CD4-positive, alpha-beta T cell treated with Interleukin-15 for 1 hour (primary cell): ENCODE measurements around the gene KIF23.

ENCODE experiments used
- DNase-seq: peaks from one replicate; pipeline ENCODE4 v3.0.0-alpha.2; 2020

The KIF23 gene

DNA sequence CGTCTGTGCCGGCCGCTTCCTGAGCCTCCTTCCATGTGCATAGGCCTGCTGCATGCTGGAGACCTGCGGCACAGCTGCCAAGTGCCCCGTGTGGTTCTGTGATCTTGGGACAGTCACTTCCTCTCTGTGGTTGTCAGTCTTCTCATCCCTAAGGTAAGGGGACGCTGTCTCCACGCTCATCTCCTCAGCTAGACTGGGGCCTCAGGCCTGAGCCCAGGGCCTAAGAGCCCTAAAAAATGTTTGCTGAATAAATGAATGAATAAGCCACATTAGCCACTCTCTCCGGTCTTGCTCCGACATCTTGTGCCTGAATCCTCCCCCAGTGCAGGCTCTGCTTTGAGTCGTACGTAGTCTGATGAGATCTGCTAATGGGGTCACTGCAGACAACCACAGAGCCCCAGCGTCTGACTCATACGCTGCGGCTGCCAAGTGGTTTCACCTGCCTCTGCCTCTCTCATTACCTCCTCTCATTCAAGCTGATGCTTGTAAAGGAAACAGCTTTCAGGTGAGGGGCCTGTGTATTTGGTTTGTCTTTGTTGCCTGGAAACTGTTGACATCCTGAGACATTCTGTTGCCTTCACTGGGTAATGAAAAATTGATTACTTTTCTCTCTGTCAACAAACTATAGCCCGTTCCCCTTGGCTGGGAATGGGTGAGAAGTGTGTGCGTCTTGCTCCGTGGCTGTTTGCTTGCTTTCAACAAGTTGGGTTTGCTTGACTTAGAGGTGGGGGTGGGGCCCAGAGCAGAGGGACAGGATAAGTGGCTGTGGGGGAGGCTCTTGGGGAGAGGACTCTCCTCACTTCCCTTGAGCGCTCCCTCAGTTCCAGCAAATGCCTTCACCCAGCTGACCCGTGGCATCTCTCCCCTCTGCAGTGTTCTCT is 54.3 kb downstream of the KIF23 start:
- peak; percentile 91 for DNase-seq

DNA sequence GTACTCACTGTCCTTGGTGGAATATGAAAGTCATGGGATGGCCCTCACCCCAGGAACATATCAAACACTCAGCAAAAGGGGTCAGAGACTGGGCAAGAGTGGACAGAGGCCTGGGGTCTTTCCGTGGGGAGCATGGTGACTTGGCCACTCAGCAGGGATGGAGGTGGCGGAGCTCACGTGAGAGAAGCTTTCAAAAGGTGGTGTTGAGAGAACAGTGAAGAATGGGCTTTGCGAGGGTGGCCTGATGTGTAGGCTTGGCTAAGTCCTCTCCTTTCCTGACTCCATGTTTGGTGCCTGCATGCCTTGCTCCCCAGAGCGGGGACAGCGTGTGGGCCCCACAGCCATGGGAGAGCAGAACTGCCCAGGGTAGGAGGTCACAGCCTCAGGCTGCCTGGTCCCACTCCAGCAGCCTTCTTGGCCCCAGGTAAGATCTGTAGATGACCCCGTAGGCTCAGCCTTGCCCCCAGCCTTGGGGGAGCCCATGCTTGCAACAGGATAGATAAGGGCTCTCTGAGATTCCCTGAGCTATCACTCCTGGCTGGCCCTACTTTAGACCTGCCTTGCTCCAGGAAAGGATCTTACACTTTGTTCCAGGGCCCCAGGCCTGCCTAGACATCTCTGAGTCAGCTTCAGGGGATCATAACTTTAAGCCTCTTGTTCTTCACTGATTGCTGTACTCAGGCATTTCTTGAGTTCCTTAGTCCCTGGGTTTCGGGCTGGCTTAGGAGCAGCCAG is 55.5 kb downstream of the KIF23 start:
- no peak for DNase-seq

GRCh38 chr15:69472046-69472445 is 57.9 kb downstream of the KIF23 start:
- DNase-seq, result no peak

DNA sequence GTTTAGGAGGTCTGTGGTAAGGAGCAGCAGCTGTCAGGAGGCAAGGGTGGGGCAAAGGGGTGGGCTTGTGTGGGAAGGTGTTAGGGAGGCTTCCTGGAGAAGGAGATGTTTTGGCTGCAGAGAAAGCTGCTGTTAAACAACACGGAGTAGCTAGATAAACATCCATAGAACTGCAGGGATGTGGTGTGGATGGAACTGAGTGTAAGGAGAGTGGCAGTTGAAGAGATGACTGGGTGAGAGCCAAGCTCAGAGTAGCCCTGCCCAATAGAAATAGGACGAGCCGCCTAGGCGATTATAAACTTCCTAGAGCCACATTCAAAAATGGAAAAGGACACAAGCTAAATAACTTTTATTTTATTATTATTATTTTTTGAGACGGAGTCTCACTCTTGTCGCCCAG is 58.4 kb downstream of the KIF23 start:
- no peak for DNase-seq

GRCh38 chr15:69474291-69474690 is 60.1 kb downstream of the KIF23 start:
- no peak for DNase-seq

GRCh38 chr15:69474846-69475455 is 60.8 kb downstream of the KIF23 start:
- DNase-seq, result no peak

- peak; percentile 67 for DNase-seq
These were observed 61.7 kb downstream of the KIF23 start for GRCh38 chr15:69475769-69476358.

GRCh38 chr15:69476704-69477473 is 62.7 kb downstream of the KIF23 start:
- no peak for DNase-seq

- DNase-seq, result no peak
These were observed 64.2 kb downstream of the KIF23 start for GRCh38 chr15:69478259-69478781.

- DNase-seq, result no peak
These were observed 64.9 kb downstream of the KIF23 start for GRCh38 chr15:69479081-69479480.

DNA sequence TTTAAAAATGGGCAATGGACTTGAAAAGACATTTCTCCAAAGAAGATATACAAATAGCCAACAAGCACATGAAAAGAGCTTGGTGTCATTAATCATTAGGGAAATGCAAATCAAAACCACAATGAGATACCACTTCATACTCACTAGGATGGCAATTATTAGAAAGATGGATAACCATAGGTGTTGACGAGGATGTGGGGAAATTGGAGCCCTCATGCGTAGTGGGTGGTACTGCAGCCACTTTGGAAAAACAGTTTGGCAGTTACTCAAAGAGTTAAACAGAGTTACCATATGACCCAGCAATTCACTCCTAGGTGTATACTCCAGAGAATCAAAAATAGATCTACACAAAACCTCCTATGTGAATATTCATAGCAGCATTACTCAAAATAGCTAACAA is 65.8 kb downstream of the KIF23 start:
- DNase-seq, result no peak

GRCh38 chr15:69480932-69481331 is 66.8 kb downstream of the KIF23 start:
- no peak for DNase-seq

- DNase-seq, result no peak
These were observed 68.6 kb downstream of the KIF23 start for GRCh38 chr15:69482686-69483256.

- no peak for DNase-seq
These were observed 70.7 kb downstream of the KIF23 start for GRCh38 chr15:69484837-69485236.

DNA sequence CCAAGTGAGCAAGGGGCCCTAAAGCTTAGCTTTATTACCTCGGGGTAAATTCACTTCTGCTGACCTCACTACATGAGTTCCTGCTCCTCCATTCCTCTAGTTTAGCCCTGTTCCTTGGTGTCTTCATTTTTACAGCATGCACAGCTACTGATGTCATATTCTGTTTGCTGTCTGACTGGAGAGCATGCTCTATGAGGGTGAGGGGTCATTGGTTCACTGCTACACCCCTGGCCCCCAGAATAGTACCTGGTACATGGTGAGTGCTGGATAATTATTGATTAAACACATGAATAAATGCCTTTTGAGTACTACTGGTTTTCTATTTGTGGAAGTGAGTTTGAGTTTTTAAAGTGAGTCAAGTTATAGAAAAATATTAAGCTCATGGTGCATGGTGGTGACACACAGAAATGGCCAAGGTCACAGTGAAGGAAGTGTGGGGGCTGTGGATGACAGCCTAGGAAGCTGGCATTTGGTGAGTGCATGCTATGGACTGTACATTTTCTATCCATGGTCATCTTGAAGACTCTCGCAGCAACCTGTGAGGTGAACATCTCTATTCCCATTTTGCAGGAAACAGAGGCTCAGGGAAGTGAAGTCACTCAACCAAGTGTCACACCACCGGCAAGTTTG is 72.4 kb downstream of the KIF23 start:
- DNase-seq, result no peak

DNA sequence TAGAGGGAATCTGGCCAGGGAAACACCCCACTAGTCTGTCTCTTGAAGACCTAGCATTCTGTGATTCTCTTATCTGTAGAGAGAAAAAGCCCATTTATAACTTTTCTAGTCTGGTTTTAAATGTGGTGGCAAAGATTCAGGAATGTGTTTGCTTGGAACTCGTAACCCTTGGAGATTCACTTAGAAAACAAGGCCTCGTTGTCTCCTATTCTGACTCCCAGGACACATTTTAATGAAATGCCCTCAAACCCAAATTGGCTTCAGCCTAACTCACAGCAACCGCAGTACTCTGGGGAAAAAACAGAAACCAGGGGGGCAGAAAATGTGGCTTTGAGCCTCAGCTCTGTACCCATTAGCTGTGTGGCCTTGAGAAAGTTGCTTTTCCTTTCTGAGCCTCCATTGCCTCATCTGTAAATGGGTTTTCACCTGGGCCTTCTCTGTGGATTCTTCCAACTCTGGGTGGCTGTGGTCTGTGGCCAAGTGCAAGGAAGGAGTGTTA is 75.0 kb downstream of the KIF23 start:
- no peak for DNase-seq

DNA sequence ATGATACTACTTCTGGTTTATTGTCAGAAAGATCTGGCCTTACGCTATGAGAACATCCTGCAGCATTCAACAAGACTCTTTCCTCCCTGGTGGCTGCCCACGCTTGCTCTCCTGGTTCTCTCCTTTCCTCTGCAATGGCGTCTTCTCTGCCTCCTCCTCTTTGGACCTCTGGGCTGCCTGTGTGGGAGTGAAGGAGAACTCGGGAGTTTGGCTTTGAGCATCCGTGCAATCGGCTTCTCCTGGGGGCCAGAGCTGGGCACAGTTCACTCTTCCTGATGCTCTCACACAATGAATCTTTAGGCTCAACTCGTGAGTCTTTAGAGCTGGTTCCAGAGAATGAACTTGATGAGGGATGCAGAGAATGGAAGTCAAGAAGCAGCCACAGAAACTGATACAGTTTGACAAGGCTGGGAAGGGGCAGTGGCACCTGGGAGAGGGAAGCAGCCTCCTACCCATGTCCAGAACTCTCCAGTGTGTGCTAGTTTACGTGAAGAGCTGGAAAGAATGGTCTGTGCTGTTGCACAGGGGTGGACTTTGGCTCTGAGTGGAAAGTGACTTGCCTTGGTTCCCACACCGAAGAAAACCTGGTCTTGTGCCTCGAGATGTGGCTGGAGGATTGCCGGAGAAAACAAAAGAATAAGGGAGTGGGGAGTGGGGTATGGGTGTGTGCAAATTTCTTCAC is 76.3 kb downstream of the KIF23 start:
- no peak for DNase-seq

DNA sequence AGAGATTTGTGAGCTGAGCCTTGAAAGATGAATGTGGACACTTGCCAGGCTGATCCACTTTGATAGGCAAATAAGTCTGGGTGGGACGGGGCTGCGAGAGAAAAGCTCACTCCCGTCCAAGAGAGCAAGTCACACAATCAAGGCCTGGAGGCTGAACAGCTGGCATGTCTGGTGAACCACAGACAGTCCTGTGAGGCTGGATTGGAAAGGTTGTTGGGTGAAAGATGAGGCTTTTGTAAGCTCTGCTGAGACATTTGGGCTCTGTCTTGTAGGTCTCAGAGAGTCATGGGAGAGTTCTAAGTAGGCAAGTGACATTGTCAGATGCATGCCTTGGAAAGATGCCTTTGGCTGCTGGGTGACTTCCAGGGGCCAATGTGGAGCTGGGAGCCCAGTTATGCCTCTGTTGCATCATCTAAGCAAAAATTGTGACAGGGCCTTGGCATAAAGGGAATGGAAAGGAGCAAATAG is 76.9 kb downstream of the KIF23 start:
- no peak for DNase-seq

- no peak for DNase-seq
These were observed 79.3 kb downstream of the KIF23 start for GRCh38 chr15:69493406-69493805.

DNA sequence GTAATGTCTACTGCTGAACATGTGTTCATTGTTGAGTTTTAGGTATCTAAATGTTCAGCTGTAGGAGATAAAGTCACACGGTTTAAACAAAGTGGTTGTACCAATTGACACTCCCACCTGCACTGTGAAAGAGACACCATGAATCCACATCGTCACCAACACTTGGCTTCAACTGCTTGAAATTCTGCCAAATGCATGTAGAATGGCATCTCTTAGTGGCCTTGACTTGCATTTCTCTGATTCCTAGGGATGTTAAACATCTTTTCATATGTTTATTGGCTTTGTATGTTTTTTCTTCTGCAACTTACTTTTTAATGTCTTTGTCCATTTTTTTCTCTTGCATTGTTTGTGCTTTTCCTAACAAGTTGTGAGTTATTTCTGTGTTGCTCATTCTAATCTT is 81.9 kb downstream of the KIF23 start:
- DNase-seq, result no peak

DNA sequence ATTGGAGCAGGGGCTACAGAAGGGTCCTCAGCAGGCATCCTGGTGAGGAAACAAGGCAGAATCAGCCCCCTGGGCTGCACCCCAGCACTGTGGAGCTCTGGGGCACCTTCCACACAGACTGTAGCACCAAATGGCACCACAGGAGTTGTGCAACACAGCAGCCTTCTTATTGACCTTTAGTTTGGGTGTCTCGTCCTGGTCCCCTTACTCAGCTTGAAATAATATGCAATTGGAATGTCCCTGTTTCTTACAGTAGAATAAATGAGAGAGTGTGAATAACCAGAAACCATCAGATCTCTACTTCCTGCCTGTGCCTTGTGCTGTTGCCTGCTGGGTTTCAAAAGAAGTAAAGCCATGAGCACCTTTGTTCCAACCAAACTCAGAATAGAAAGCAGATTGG is 82.9 kb downstream of the KIF23 start:
- no peak for DNase-seq
